Hepatocyte (in vitro differentiated cells): ENCODE data around the gene SLC9B2. TPM values are rescaled to one million over a fixed set of nuclear protein-coding genes. Genes with fewer than 3 reads are reported as not detected.

Experiments used
- DNase-seq: peaks from one replicate; pipeline ENCODE4 v3.0.0-alpha.2; 2016; ENCODE audit warnings: low spot score
- H2AFZ ChIP-seq: fragments of 200-600 bp; sonication (generic); 2 replicates; pipeline ENCODE4 v1.6.0; 2016; ENCODE audit warnings: antibody characterized with exemption, mild to moderate bottlenecking
- H3K27ac ChIP-seq: fragments of 200-600 bp; sonication (generic); 2 replicates; pipeline ENCODE4 v1.5.1; 2016; ENCODE audit warnings: mild to moderate bottlenecking
- H3K27me3 ChIP-seq: fragments of 200-600 bp; sonication (generic); 2 replicates; pipeline ENCODE4 v1.6.1; 2016
- H3K36me3 ChIP-seq: fragments of 200-600 bp; sonication (generic); replicated peaks from 2 replicates; pipeline ENCODE4 v1.5.1; 2016; ENCODE audit warnings: low read depth; ENCODE audit not compliant: insufficient read depth
- H3K4me1 ChIP-seq: fragments of 200-600 bp; sonication (generic); 2 replicates; pipeline ENCODE4 v1.5.1; 2016; ENCODE audit warnings: mild to moderate bottlenecking, moderate library complexity; ENCODE audit not compliant: insufficient read depth
- H3K4me2 ChIP-seq: fragments of 200-600 bp; sonication (generic); 2 replicates; pipeline ENCODE4 v1.6.0; 2016
- H3K4me3 ChIP-seq: fragments of 200-600 bp; sonication (generic); 2 replicates; pipeline ENCODE4 v1.5.1; 2016; ENCODE audit warnings: mild to moderate bottlenecking
- H3K79me2 ChIP-seq: fragments of 200-600 bp; sonication (generic); 2 replicates; pipeline ENCODE4 v1.6.0; 2017; ENCODE audit warnings: mild to moderate bottlenecking
- H3K9me2 ChIP-seq: fragments of 200-600 bp; sonication (generic); replicated peaks from 2 replicates; pipeline ENCODE4 v1.6.0; 2017; ENCODE audit warnings: mild to moderate bottlenecking; ENCODE audit not compliant: insufficient read depth
- H3K9me3 ChIP-seq: fragments of 200-600 bp; sonication (generic); 2 replicates; pipeline ENCODE4 v1.5.1; 2016; ENCODE audit warnings: low read depth, mild to moderate bottlenecking
- H4K20me1 ChIP-seq: fragments of 200-600 bp; sonication (generic); 2 replicates; pipeline ENCODE4 v1.6.0; 2016; ENCODE audit warnings: mild to moderate bottlenecking; ENCODE audit not compliant: insufficient read depth, poor library complexity, severe bottlenecking
- CTCF ChIP-seq: fragments of 200-600 bp; sonication (generic); IDR thresholded peaks from 2 replicates; pipeline ENCODE4 v1.5.1; 2016; ENCODE audit warnings: antibody characterized with exemption, mild to moderate bottlenecking; ENCODE audit not compliant: poor library complexity
- EZH2 ChIP-seq: fragments of 200-600 bp; sonication (generic); IDR thresholded peaks from 2 replicates; pipeline ENCODE4 v1.6.1; 2016; ENCODE audit warnings: antibody characterized with exemption, mild to moderate bottlenecking, borderline replicate concordance
- EZH2phosphoT487 ChIP-seq: fragments of 200-600 bp; sonication (generic); IDR thresholded peaks from one replicate; pipeline ENCODE4 v1.6.1; 2018; ENCODE audit warnings: antibody characterized with exemption, mild to moderate bottlenecking, low read depth, moderate library complexity; ENCODE audit not compliant: unreplicated experiment, severe bottlenecking
- WGBS: methylation state at CpG from one replicate; pipeline ENCODE4 v1.1.6; 2016; ENCODE audit warnings: low lambda C conversion rate; ENCODE audit errors: missing lambda C conversion rate; 5-methylcytosine and 5-hydroxymethylcytosine counted together
- polyA plus RNA-seq: library from polyadenylated mRNA; unstranded; fragments of >200 nt; fragmentation: Nextera tagmentation; extraction: Ambion mirVana; gene quantifications from 2 replicates; pipeline ENCODE4 v1.2.1, GENCODE V29; 2016
- total RNA-seq: library from RNA; depleted of rRNA; stranded (reverse); fragments of >200 nt; gene quantifications from 2 replicates; pipeline ENCODE4 v1.2.3, GENCODE V29; 2014

SLC9B2 gene
- total and polyA plus RNA-seq, 2 experiments from 2014 or later, result 13.8 to 20.5 TPM

- H3K9me2 ChIP-seq, result no peaks in the 10 kb centered on the region
- no peaks in the 10 kb centered on the region for H3K27me3 ChIP-seq
- H3K9me3 ChIP-seq, result no peaks in the 10 kb centered on the region
- H3K4me2 ChIP-seq, result no peak overlapping the region
- H3K36me3 ChIP-seq, result no peaks in the 10 kb centered on the region
- no peak for DNase-seq
- H4K20me1 ChIP-seq, result no peaks in the 10 kb centered on the region
- no peak overlapping the region for H2AFZ ChIP-seq
- no peaks in the 10 kb centered on the region for H3K4me1 ChIP-seq
- no peaks in the 10 kb centered on the region for H3K79me2 ChIP-seq
- WGBS, result 90% methylated on average over 2 of the region's 2 CpGs
- no peak overlapping the region for H3K27ac ChIP-seq
- H3K4me3 ChIP-seq, result no peak overlapping the region
- no peak for TF ChIP-seq EZH2phosphoT487
- TF ChIP-seq CTCF, result no peak
- no peak for TF ChIP-seq EZH2
Measured at GRCh38 chr4:103036169-103036568, 40.4 kb downstream of the SLC9B2 start.

- Histone ChIP-seq H3K79me2 (no peaks in the 10 kb centered on the region), H3K4me2 (no peak overlapping the region), H3K27ac (no peak overlapping the region), H3K4me3 (no peak overlapping the region), H2AFZ (no peak overlapping the region), H3K4me1 (no peaks in the 10 kb centered on the region), H3K36me3 (no peaks in the 10 kb centered on the region), H3K9me3 (no peaks in the 10 kb centered on the region), H4K20me1 (no peaks in the 10 kb centered on the region), H3K27me3 (no peaks in the 10 kb centered on the region), H3K9me2 (no peaks in the 10 kb centered on the region)
- no peak for TF ChIP-seq EZH2
- peak; percentile 43 for TF ChIP-seq CTCF
- no peak for TF ChIP-seq EZH2phosphoT487
- DNase-seq, result peak; percentile 53
- 27% methylated on average over 2 of the region's 2 CpGs for WGBS
Measured at GRCh38 chr4:103032574-103032973, 44.0 kb downstream of the SLC9B2 start.

GRCh38 chr4:103030791-103031190, 45.8 kb downstream of the SLC9B2 start:
- 93% methylated on average over 3 of the region's 3 CpGs for WGBS
- Histone ChIP-seq H2AFZ (no peak overlapping the region), H3K4me2 (no peak overlapping the region), H3K27ac (no peak overlapping the region), H3K36me3 (no peaks in the 10 kb centered on the region), H3K79me2 (no peaks in the 10 kb centered on the region), H3K4me3 (no peak overlapping the region), H3K9me3 (no peaks in the 10 kb centered on the region), H3K9me2 (no peaks in the 10 kb centered on the region), H3K4me1 (no peaks in the 10 kb centered on the region), H4K20me1 (no peaks in the 10 kb centered on the region), H3K27me3 (no peaks in the 10 kb centered on the region)
- no peak for DNase-seq
- TF ChIP-seq EZH2phosphoT487 (no peak), EZH2 (no peak), CTCF (no peak)

GRCh38 chr4:103029300-103029699, 47.3 kb downstream of the SLC9B2 start:
- 92% methylated on average over 1 of the region's 1 CpG for WGBS
- H3K27ac ChIP-seq, result no peak overlapping the region
- TF ChIP-seq EZH2, result no peak
- TF ChIP-seq EZH2phosphoT487, result no peak
- TF ChIP-seq CTCF, result no peak

More at GRCh38 chr4:103029300-103029699, 47.3 kb downstream of the SLC9B2 start:
- Histone ChIP-seq H3K4me1 (no peaks in the 10 kb centered on the region), H3K9me2 (no peaks in the 10 kb centered on the region), H3K36me3 (no peaks in the 10 kb centered on the region), H4K20me1 (no peaks in the 10 kb centered on the region), H2AFZ (no peak overlapping the region), H3K4me2 (no peak overlapping the region), H3K79me2 (no peaks in the 10 kb centered on the region), H3K27me3 (no peaks in the 10 kb centered on the region), H3K4me3 (no peak overlapping the region), H3K9me3 (no peaks in the 10 kb centered on the region)
- DNase-seq, result no peak
